GM13977 (cell line): ENCODE data around the gene KIAA0232.
"Not testable (repeated sequence)": the region's sequence is repeated elsewhere in the genome, so short reads cannot be mapped to it uniquely, and the experiment has no call there.

ENCODE experiments used
- DNase-seq: peaks from one replicate; pipeline ENCODE4 v3.0.0; 2012; ENCODE audit warnings: low spot score
- CTCF ChIP-seq: IDR thresholded peaks from 2 replicates; pipeline ENCODE4 v1.5.1; 2012; ENCODE audit warnings: mild to moderate bottlenecking, control low read depth; ENCODE audit not compliant: insufficient read depth; ENCODE audit errors: extremely low read depth, missing control alignments
- in situ Hi-C: fragments of 300-500 bp; cut with MboI; formaldehyde crosslinking; loops from one replicate; pipeline ENCODE4 v1.12.0; 2022; ENCODE audit warnings: low sequenced_read_pairs, low pct_unique_long_range_greater_than_20kb, mixed read lengths, inconsistent platforms; ENCODE audit not compliant: unreplicated experiment

KIAA0232 gene

GRCh38 chr4:6783111-6783981 lies 819 bp downstream of the KIAA0232 start:
- peak; percentile 97 for DNase-seq
- in situ Hi-C loops = no loop called here
- peak; percentile 37 for TF ChIP-seq CTCF

GRCh38 chr4:6785572-6785925 lies 3.0 kb downstream of the KIAA0232 start:
- no peak for DNase-seq

GRCh38 chr4:6788123-6788522 lies 5.6 kb downstream of the KIAA0232 start:
- TF ChIP-seq CTCF = no peak
- no peak for DNase-seq
- in situ Hi-C loops = no loop called here

More at GRCh38 chr4:6785572-6785925, 3.0 kb downstream of the KIAA0232 start:
- in situ Hi-C loops = no loop called here
- TF ChIP-seq CTCF = no peak

GRCh38 chr4:6791245-6791644 lies 8.7 kb downstream of the KIAA0232 start:
- DNase-seq, in situ Hi-C loops: not testable (repeated sequence)

GRCh38 chr4:6791796-6792195 lies 9.3 kb downstream of the KIAA0232 start:
- DNase-seq, in situ Hi-C loops: not testable (repeated sequence)

GRCh38 chr4:6794189-6794588 lies 11.7 kb downstream of the KIAA0232 start:
- DNase-seq = no peak
- in situ Hi-C loops = no loop called here
- TF ChIP-seq CTCF = no peak

GRCh38 chr4:6795821-6796220 lies 13.3 kb downstream of the KIAA0232 start:
- TF ChIP-seq CTCF = no peak
- in situ Hi-C loops = no loop called here
- no peak for DNase-seq

GRCh38 chr4:6797368-6797767 lies 14.8 kb downstream of the KIAA0232 start:
- DNase-seq, in situ Hi-C loops: not testable (repeated sequence)
